Measurements from ENCODE around the gene GPC3.

GRCh38 chrX:133660281-133660680 is 325.1 kb downstream of the GPC3 start:
- no peak for TF ChIP-seq CTCF (conservative IDR thresholded peaks at IDR 0.05; ENCODE audit: low read depth, low read length)
- TF ChIP-seq, protein P1, sequence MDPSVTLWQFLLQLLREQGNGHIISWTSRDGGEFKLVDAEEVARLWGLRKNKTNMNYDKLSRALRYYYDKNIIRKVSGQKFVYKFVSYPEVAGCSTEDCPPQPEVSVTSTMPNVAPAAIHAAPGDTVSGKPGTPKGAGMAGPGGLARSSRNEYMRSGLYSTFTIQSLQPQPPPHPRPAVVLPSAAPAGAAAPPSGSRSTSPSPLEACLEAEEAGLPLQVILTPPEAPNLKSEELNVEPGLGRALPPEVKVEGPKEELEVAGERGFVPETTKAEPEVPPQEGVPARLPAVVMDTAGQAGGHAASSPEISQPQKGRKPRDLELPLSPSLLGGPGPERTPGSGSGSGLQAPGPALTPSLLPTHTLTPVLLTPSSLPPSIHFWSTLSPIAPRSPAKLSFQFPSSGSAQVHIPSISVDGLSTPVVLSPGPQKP (IDR thresholded peaks at IDR 0.05; ENCODE audit: borderline replicate concordance, low read depth, low read length): no peak
- no peak for TF ChIP-seq POLR2A (IDR thresholded peaks at IDR 0.05; ENCODE audit: low read depth, low read length)
- TF ChIP-seq RCOR1 (IDR thresholded peaks at IDR 0.05; ENCODE audit: insufficient replicate concordance, low read length): no peak
- no peak for TF ChIP-seq RFX5 (IDR thresholded peaks at IDR 0.05; ENCODE audit: low read depth, low read length)
- no peak for TF ChIP-seq RAD21 (IDR thresholded peaks at IDR 0.05; ENCODE audit: low read length)
- TF ChIP-seq MAFK (IDR thresholded peaks at IDR 0.05; ENCODE audit: low read depth, low read length): no peak
- no peak for TF ChIP-seq CEBPB (IDR thresholded peaks at IDR 0.05; ENCODE audit: low read depth, low read length)

All from IMR-90 (cell line).